Measurements from ENCODE around the gene SKI. TPM values are rescaled to one million over a fixed set of nuclear protein-coding genes. Genes with fewer than 3 reads are reported as not detected.
A peak's percentile ranks its signal among the peaks of the same experiment; 100 is the strongest.

The SKI gene
- total and polyA plus RNA-seq, 9 of the 15 experiments (the other 6 are each of a cell fraction or from before 2014, with no cell fraction given): 0.10 to 60.5 (median 4.6) TPM

DNA sequence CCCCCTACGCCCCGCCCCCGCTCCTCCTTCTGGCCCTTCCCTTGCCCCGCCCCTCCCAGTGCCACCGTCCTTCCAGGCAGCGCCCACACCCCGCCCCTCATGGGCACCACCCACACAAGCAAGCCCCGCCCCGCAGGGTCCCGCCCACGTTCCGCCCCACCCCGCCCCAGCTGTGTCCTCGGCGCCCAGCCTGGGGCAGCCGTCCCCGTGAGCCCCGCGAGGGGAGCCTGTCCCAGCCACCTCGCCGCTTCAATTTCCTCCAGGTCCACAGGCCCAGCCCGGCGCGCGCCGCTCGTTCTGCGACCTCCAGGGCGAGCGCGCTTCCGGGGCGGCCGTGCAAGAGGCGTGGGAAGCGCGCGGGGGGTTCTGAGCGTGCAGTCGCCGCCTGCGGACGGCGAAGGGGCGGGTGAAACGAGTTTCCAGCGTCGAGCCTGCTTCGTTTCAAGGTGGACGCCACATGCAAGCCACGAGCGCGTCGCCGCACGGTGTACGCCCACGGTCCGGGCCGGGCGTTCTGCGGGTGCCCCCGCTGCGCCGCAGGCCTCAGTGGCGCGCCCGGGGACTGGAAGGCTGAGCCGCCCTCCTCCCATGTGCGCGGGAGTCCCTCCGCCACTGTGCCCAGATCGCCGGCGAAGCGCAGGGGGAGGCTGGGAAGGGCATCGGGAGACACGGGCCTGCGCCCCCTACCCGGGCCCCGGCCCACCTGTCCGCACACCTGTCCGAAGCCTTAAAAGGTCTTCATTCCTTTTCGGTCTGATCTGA, 22.7 kb upstream of the SKI start (continued):
- TF ChIP-seq NR2C1 (IDR thresholded peaks at IDR 0.05): no peak
- TF ChIP-seq NR2C1 (tag; IDR thresholded peaks at IDR 0.05): no peak
- 0 out of 2 replicates have a peak, but pooled peaks have one; percentile 35 for TF ChIP-seq ZNF395 (CRISPR knock-in tag; IDR thresholded peaks at IDR 0.05)
- no peak for TF ChIP-seq CREBBP (IDR thresholded peaks at IDR 0.05; ENCODE audit: low read depth, low read length)
- TF ChIP-seq, protein P1, sequence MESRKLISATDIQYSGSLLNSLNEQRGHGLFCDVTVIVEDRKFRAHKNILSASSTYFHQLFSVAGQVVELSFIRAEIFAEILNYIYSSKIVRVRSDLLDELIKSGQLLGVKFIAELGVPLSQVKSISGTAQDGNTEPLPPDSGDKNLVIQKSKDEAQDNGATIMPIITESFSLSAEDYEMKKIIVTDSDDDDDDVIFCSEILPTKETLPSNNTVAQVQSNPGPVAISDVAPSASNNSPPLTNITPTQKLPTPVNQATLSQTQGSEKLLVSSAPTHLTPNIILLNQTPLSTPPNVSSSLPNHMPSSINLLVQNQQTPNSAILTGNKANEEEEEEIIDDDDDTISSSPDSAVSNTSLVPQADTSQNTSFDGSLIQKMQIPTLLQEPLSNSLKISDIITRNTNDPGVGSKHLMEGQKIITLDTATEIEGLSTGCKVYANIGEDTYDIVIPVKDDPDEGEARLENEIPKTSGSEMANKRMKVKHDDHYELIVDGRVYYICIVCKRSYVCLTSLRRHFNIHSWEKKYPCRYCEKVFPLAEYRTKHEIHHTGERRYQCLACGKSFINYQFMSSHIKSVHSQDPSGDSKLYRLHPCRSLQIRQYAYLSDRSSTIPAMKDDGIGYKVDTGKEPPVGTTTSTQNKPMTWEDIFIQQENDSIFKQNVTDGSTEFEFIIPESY (CRISPR knock-in tag; IDR thresholded peaks at IDR 0.05): peak; percentile 97
- peak; percentile 61 for TF ChIP-seq BHLHE40 (IDR thresholded peaks at IDR 0.05; ENCODE audit: low read length)
- no peak for TF ChIP-seq POLR2AphosphoS5 (IDR thresholded peaks at IDR 0.05; ENCODE audit: control insufficient read depth, insufficient read depth, low read depth, low read length)
- peak; percentile 80 for TF ChIP-seq CCNT2 (IDR thresholded peaks at IDR 0.05; ENCODE audit: borderline replicate concordance, extremely low read depth, insufficient read length, low read depth, low read length)
- TF ChIP-seq SMAD4 (CRISPR knock-in tag; conservative IDR thresholded peaks at IDR 0.05): peak; percentile 87
- no peak for TF ChIP-seq DEAF1 (CRISPR knock-in tag; IDR thresholded peaks at IDR 0.05)
- peak; percentile 57 for TF ChIP-seq SUPT5H (IDR thresholded peaks at IDR 0.05)
- TF ChIP-seq RBFOX2 (IDR thresholded peaks at IDR 0.05; ENCODE audit: low read depth, low read length): peak; percentile 74
- peak; percentile 10 for TF ChIP-seq U2AF1 (optimal IDR thresholded peaks at IDR 0.05; ENCODE audit: low read depth, low read length)

All from K562 (cell line).